HG03097 (cell line): ENCODE results near the gene PA2G4.
"Not testable (repeated sequence)": the region's sequence is repeated elsewhere in the genome, so short reads cannot be mapped to it uniquely, and the experiment has no call there.

Experiments used
- ATAC-seq: cut with Tn5 transposase; IDR thresholded peaks from one replicate; pipeline ENCODE4 v1.9.1; 2021; ENCODE audit not compliant: unreplicated experiment, low FRiP score

Gene PA2G4

DNA sequence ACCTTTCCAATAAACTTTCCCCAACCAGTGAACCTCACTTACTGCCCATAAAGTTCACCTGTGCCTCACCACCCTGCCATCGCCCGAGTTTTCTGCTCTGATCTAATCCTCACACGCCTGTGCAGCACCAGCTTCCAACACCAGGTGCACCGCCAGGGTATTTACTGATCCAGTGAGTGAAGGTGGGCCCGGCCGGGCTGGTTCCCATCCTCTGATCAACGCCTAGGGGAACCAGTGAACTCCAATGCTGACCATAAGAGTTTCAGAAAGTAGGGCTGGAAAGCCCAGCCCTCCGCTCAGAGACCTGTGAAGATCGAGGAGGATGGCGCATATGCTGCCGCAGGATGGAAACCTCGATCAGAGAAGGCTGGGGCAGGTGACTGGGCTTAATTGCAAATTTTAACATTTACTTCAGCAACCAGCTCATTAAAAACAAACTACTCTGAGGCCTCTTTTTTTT is 47.3 kb downstream of the PA2G4 start:
- ATAC-seq = peak; percentile 28

DNA sequence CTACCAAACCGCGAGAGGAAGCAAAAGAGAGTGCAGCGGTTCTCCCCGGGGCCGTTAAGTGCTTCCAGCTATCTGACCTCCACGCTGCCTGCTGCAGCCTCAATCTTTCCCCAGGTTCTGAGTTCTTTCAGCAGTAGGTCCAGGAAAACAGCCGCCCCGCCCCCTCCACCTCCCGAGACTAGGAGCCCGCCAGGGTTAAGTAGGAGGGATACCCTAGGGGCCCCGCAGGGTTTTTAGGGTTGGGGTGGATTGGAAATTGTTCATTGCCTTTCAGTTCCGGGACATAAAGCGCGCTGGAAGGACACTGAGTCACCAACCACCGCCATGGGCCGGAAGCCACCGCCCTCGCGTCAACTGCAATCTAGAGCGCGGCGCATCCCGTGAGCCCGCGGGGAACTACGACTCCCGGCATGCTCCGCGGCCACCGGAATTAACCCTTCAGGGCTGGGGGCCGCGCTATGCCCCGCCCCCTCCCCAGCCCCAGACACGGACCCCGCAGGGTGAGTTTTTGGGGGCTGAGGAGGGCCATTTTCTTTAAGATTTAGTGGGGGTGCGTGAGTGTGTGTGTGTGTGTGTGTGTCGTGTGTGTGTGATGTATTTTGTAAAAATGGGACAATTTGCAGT is 47.9 kb downstream of the PA2G4 start, which contains the start of gene MYL6B:
TSS of gene MYL6B (plus strand) at position 456 of the 624 bp plus-strand sequence. CDS start 1,332 bp downstream, outside the sequence.
- ATAC-seq = peak; percentile 76

DNA sequence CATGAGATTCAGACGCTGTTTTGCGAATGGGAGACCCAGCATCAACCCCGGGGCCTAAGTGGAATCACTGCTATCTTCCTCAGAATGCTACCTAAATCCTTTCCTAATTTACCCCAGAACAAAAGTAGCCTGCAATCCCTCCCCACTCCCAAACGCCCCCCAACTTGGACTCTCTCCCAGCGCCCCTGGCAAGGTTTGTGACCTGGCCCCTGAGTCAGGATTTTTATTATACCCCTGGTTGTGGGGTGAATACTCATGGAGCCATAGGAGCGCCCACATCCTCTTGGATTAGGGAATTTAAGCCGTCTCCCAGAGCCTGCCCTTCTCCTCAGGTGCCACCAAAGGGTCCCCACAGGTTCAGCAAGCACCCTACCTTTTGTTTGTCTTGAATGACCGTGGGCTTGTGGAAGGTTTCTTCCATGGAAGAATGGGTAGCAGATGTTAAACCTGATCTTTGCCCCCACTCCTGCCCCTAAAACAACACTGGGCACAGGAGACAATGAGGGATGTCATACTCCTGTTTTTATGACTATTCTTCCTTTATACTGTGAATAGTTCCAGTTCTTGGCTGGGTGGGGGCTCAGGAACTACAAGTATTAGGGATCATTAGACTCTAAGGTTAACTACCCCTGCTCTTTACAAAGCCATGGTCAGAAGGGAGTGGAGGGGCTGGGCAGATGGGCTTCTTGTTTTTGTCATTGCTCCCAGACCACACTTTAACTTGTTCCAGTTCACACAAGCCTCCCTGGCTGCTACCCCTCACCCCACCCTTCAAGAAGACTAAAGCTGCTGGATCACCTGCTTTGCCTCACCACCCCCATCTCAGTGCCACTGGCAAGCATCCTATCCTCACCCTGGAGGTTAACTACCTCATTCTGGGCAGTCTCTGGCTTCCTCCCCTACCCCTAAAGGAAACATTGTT is 48.7 kb downstream of the PA2G4 start:
- ATAC-seq = no peak

DNA sequence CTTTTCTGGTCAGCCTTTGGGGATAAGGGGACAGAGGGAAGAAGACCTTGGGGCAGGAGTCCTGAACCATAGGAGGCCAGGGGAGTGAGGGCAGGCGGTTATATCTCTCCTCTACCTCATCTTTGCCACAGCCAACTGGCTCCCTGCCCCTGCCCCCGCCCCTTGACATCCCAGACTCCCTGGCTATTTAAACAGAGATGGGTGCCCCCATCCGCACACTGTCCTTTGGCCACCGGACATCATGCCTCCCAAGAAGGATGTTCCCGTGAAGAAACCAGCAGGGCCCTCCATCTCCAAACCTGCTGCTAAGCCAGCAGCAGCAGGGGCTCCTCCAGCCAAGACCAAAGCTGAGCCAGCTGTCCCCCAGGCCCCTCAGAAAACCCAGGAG is 49.3 kb downstream of the PA2G4 start:
- no peak for ATAC-seq

DNA sequence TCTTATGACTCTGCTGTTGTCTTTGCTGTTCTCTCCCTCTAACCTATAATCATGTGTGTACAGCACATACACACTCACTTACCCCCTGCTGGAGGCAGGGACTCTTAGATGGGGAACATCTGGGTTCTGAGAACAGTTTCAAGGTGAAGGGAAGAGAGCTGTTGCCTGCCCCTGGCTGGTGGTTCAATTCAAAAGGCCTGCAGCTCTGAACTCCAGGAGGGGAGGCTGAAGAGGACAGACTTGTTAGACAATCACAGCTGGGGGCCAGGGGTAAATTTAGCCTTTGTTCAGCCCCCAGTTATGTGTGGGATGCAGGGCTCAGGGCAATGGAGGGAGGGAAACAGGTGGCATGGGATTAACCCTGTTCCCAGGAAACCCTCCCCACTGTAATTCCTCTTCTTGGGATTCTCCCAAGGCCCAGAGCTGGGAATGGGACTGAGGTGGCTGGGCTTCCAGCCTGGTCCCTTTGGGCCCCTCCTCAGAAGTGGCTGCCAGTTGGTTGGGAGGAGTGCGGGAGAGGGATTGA is 50.0 kb downstream of the PA2G4 start:
- no peak for ATAC-seq

DNA sequence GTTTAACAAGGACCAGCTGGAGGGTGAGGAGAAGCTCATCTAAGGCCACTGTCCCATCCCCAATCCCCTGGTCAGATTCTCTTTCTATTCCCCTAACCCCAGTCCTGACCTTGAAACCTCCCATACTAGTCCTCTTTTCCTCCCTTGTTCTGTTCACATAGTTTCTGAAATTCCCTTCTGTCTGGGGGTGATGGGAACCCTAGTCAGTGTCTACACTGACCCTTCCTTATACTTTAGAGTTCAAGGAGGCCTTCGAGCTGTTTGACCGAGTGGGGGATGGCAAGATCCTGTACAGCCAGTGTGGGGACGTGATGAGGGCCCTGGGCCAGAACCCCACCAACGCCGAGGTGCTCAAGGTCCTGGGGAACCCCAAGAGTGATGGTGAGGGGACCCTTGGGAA is 50.5 kb downstream of the PA2G4 start:
- ATAC-seq = no peak

DNA sequence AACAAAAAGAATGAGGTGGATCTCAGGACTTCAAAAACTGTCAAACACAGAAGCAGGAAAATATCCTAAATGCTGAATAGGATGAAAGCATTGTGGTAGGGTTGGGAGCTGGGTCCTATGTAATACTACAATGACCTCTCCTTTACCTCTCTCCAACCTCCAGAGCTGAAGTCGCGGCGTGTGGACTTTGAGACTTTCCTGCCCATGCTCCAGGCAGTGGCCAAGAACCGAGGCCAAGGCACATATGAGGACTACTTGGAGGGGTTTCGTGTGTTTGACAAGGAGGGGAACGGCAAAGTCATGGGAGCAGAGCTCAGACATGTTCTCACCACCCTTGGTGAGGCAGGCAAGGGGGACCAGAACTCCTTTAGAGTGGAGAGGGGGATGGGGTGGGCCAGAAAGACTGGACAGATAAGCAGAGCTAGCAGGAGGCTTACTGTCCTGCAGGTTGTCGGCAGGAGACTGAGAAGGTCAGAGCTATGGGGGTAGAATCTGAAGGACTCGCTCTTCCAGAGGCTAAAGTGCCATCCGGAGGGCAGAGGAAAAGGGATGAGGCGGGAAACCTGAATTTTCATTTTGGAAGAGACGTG is 51.0 kb downstream of the PA2G4 start:
- ATAC-seq = no peak

DNA sequence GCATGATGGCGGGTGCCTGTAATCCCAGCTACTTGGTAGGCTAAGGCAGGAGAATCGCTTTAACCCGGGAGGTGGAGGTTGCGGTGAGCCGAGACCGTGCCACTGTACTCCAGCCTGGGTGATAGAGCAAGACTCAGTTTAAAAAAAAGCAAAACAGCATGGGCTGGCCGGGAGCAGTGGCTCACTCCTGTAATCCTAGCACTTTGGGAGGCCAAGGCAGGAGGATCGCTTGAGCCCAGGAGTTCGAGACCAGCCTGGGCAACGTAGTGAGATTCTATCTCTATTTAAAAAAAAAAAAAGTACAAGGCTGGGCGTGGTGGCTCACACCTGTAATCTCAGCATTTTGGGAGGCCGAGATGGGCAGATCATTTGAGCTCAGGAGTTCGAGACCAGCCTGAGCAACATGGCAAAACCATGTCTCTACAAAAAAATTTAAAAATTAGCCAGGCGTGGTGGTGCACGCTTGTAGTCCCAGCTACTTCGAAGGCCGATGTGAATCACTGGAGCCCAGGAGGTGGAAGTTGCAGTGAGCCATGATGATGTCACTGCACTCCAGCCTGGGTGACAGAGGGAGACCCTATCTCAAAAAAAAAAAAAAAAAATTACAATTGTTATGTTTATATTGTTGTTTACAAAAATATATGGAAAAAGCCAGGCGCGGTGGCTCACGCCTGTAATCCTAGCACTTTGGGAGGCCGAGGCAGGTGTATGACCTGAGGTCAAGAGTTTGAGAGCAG is 52.3 kb downstream of the PA2G4 start:
- ATAC-seq = not testable (repeated sequence)

DNA sequence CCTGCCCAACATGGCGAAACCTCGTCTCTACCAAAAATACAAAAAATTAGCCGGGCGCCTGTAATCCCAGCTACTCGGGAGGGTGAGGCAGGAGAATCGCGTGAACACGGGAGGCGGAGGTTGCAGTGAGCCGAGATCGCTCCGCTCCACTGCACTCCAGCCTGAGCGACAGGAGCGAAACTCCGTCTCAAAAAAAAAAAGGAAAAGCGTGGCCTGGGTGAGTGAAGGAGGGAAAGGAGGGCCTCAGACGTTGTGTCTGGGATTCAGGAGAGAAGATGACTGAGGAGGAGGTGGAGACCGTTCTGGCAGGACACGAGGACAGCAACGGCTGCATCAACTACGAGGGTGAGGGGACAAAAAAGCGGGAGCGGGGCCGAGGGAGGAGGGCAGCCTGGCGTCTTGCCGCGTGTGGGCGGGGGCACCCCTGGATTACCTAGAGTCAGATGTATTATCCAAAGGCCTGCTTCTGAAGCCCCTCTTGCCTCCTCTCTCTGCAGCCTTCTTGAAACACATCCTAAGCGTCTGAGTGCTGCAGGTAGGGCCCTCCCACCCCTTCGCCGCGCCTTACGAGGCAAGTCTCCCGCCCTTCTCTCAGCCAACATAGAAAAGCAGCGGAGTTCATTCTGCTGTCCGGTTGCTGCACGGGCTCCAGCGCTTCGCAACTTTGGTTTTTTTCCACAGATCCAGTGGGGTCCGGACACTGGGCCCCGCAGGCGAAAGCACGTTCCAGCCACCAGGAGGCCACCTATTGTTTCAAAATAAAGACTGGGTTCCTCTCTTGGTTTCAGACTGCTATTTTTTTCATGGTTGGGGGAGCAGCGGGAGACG is 53.1 kb downstream of the PA2G4 start:
- peak; percentile 17 for ATAC-seq

DNA sequence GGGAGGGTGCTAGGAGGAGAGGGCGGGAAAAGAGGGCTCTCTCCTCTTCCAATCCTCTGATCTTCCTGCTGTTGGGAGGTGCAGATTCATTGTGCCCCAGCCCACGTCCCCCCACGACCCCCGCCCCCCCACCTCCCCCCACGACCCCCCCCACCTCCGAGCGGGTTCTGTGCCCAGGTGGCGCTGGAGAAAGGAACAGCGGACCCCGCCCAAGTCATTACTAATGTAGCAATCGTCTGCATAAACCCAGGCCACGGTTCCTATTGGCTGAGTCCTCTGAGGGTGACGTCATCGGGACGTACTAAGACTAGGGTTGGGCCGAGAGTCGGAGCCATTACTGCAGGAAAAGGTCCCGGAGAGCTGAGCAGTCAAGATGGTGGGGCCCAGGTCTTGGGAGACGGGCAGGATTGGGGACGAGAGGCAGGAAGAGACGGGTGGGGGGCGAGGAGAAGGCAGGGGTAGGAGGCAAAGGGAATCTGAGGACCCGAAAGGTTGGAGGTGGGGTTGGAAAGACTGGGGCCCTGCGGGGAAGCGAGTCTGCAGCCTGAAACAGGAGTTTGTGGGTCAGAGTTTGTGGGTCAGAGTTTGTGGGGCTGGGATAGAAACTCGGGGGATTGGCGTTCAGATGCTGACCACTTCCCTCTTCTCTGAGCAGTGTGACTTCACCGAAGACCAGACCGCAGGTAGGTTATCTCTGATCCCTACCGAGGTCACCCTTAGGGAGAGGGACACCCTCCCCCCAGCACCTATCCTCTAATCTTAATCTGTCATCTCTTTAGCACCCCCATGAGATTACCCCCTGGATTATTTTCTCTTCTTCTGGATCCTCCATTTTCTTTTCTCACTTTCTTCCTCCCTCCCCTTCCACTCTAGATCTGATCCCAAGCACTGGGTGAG is 53.9 kb downstream of the PA2G4 start, which contains the start of gene MYL6:
TSS of gene MYL6 (plus strand) at position 331 of the 897 bp plus-strand sequence. CDS start at position 374, 43 bp downstream.
- peak; percentile 57 for ATAC-seq

DNA sequence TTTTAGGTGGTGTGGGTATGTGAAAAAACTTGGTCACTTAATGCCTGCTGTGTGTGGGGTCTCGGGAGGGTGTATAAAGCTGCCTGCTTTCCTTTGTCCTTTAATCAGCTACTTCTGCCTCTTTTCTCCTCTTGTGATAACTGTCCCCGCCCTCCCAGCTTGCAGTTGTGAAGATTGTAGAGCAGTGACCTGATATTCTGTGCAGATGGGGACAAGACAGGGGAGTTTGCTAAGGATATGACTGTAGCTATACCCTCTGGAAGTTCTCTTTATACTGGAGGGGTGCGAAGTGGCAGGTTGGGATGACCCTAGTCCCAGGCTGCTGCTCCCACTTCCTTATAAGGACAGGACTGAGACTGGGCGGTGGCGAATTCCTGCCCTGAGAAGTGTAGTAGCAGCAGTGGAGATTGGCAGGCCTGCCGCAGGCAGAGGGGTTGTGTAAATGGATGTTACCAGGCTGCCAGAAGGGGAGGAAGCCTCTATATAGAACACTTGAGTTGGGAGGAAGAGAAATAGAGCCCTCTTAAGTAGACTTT is 54.6 kb downstream of the PA2G4 start:
- no peak for ATAC-seq

DNA sequence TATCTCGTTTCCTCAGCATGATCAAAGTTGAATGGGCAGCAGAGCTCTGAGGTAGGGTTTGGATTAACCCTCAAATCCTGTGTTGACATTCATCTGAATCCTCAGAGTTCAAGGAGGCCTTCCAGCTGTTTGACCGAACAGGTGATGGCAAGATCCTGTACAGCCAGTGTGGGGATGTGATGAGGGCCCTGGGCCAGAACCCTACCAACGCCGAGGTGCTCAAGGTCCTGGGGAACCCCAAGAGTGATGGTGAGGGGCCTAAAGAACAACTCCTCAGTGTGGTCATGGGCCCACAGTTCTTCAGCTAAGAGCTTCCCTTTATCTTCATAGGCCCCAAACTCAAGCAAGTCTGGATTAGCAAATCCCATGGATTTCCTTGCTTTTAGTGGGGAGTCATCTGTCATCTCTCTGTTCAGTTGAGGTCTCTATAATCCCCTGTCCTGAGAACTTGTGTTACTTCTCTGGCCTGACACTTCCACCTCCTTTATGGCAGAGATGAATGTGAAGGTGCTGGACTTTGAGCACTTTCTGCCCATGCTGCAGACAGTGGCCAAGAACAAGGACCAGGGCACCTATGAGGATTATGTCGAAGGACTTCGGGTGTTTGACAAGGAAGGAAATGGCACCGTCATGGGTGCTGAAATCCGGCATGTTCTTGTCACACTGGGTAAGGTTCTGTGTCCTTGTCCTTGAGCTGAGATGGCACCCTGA is 55.3 kb downstream of the PA2G4 start:
- ATAC-seq = no peak

DNA sequence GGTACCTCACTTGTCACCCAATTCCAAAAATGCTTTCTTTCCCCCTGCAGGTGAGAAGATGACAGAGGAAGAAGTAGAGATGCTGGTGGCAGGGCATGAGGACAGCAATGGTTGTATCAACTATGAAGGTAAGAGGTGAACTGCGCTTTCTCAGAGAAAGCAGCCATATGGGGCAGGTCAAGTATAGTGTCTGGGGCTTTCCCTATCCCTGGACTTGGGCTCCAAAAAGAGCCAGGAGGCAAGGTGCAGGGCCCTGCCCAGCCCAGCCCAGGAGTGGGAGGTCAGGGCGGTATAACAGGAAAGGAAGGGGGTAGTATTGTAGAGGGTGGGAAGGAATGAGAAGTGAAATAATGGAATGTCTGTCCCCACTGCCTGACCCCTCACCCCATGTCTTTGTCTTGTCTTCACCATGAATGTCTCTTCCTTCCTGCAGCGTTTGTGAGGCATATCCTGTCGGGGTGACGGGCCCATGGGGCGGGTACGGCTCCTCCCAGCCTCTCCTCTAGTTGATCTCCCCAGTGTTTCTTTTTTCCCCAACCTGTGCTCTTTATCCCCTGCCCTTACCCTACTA is 55.9 kb downstream of the PA2G4 start:
- ATAC-seq = no peak

DNA sequence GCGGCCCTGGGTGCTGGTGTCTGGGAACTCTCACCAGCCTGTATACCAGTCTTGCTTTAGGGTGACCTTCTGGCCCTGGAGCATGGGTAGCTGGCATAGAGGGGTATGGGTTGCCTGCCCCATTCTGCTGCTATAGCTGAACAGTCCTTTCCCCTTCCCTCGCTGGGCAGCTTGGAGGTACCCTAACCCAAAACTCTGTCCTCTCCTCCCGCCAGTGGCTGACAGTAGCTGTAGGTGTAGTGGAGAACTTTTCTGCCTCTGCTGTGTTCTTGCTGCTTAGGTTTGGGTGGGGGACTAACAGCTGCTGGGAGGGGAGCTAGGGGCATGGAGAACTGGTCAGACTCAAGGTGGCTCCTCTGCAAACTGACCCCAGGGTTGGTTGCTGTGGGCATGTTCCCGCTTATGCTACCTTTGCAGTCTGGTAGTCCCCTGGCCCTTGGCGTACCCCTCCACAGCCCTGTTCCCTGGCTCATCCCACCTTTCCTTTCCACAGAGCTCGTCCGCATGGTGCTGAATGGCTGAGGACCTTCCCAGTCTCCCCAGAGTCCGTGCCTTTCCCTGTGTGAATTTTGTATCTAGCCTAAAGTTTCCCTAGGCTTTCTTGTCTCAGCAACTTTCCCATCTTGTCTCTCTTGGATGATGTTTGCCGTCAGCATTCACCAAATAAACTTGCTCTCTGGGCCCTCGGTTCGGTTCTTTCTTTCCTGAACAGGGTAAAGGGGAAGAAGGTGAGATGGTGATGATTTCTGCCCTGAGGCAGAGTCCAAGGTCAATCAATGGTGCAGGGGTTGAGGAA is 56.7 kb downstream of the PA2G4 start:
- ATAC-seq = no peak

DNA sequence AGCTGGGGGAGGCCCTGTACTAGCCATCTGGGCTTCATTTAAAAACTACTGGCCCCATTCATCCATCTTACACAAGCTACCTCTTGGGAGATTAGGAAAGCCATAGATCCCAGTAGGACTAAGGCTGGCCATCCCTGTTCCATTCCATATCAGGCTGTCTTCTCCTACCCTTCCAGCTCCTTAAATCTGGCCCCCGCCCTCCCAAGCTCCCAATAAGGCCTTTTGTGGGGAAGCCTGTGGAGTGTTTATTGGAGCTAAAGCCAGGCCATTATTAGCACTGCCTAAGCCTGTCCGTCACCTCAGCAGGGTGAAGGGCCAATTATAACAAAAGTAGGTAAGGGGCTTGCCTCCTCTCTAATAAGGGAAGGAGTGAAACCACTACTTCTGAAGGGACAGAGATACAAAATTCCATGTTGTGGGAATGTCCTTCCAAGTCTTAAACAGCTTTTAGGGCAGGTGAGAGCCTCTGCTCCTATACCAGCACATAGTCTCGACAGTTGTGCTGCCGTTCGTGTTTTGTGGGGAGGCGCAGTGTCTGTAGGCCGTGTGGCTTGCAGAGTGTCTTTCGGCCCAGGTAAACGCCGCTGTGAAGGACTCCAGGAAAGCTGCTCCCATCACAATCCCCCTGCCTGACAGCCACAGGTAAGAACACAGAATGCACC is 57.5 kb downstream of the PA2G4 start:
- ATAC-seq = no peak
